ENCODE results near the gene GNG7.
"Not testable (repeated sequence)": the region's sequence is repeated elsewhere in the genome, so short reads cannot be mapped to it uniquely, and the experiment has no call there.

The GNG7 gene

GRCh38 chr19:2495651-2496316, 206.7 kb downstream of the GNG7 start:
- no peak for DNase-seq

GRCh38 chr19:2495130-2495641, 207.3 kb downstream of the GNG7 start:
- no peak for DNase-seq

- DNase-seq = no peak
Observed at GRCh38 chr19:2494447-2495129, 207.9 kb downstream of the GNG7 start.

DNA sequence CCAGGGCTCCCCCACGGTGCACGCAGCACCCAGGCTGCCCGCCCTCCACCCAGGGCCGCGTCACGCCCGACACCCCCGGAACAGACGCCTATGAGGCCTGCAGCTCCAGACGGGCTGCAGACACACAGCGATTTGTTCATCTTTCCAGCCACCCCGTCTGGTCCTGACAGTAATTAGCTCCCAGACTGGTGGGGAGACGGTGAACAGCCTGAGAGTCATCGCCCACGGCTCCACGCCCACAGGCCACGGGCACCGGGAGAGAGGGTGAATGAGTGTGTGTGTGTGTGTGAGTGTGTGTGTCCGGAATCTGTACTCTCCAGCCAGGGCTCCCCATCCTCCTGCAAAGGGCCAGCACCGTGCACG, 208.4 kb downstream of the GNG7 start:
- no peak for DNase-seq

- DNase-seq = not testable (repeated sequence)
Observed at GRCh38 chr19:2493448-2493847, 209.0 kb downstream of the GNG7 start.

GRCh38 chr19:2492870-2493269, 209.6 kb downstream of the GNG7 start:
- no peak for DNase-seq

DNA sequence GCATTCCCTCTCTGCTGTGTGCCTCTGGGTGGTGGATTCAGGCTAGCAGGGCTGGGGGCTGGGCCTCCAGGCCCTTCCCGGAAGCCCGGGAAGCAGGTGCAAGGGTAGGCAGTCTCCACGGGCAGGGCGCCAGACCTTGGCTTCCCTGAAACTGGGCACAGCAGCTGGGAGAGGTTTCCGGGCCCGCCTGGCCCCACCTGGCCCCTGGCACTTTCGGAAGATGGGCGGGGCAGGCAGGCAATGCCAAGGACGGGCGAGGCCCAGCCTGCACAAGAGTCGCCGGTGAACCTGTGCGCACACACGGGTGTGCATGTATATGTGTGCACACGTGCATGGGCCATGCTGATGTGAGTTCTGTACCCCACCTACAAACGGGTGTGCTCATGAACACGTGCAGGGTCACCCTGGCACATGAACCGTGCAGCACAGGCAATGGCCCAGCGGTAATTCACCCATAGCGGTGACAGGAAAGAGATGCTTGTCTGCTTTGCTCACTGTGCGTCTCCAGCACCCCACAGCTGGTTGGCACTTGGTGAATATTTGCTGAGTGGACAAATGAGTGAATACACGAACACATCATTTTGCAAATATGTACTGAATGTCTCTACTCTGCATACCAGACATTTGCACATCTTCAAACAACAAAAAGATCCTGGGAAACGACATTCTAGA, 211.2 kb downstream of the GNG7 start:
- DNase-seq = no peak

- DNase-seq = no peak
Observed at GRCh38 chr19:2490659-2491058, 211.8 kb downstream of the GNG7 start.

- no peak for DNase-seq
Observed at GRCh38 chr19:2488942-2489731, 213.4 kb downstream of the GNG7 start.

DNA sequence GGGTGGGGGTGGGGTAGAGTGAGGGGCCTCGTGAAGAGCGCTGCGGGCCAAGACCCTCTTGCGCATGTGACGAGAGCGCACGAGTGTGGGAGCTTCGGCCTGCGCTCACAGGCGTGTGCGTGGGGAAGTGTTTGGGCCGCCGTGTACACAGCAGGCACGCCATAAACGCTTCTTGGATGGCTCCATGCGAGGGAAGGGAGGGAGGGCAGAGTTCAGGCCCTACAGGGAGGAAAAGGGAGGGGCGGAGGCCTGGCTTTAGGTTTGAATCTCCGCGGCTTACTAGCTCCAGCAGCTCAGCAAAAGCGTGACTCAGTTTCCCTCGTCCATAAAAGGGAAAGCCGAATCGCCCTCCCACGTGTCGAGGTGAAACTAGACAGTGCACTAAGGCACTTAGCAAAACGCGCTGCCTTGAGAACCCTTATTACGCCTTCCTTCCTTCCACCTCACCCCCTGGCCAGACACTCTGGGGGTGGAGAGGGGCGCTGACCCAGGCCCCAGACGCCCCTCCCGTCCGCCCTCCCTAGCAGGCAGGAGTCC, 214.0 kb downstream of the GNG7 start:
- no peak for DNase-seq

DNA sequence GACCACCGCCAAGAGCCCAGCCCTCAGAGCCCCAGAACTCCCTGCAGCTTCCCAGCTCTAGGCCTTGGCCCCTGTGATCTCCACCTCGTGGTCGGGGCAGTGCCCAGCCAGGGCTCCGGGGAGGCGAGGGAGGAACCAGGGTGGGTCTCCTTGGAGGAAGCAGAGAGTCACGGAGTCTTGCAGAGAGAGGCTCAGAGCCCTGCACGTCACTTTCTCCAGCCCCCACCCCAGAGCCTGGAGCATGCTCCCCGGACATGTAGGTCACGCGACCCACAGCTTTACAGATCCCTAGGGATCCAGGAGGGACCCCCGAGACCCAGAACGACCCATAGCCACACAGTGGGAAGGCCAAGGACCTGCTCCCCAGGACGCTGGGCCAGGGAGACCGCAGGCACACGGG, 214.7 kb downstream of the GNG7 start:
- DNase-seq = no peak

DNA sequence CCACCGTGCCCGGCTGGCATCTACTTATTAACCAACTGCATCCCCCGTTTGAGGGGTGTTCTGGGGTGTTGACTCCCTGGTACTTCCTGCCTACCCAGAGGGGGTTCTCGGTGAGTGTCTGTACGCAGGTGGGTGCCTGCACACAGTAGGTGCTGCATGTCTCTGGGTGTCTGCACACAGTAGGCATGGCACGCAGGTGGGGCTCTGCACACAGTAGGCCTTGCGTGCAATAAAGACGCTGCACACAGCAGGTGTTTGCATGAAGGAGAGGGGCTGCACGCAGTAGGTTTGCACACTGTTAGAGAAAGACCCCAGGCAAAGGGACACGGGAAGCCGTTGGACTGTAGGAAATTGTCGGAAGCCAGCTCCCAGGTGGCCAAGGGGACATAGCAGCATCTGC, 215.4 kb downstream of the GNG7 start:
- no peak for DNase-seq

- no peak for DNase-seq
Observed at GRCh38 chr19:2485428-2485827, 217.1 kb downstream of the GNG7 start.

GRCh38 chr19:2484178-2484937, 218.1 kb downstream of the GNG7 start:
- DNase-seq = no peak

DNA sequence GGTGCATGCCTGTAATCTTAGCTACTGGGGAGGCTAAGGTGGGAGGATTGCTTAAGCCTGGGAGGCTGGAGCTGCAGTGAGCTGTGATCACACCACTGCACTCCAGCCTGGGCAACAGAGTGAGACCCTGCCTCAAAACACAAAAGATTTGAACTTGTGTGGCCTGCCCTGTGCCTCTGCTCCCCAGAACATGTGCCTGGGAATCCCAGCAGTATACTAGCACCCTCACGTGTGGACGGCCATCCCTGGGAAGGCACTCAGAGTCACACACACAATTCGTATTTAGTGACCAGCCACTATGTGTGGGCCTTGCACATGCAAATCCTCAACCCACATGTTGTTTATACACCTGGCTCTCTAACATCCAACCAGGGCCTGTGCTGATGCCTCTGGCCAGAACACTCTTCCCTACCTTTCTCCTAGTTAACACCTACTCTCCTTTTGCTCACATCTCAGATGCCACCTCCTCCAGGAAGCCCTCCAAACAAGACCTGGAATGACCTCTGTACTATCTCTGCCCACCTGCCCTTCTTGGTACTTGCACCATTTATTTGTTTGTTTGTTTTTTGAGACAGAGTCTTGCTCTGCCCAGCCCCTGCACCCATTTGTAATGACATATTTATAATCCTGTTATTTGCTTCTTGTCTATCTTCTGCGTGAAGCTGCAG, 218.9 kb downstream of the GNG7 start:
- DNase-seq = no peak

- DNase-seq = no peak
Observed at GRCh38 chr19:2483084-2483483, 219.4 kb downstream of the GNG7 start.

GRCh38 chr19:2482354-2483038, 220.0 kb downstream of the GNG7 start:
- no peak for DNase-seq

- DNase-seq = no peak
Observed at GRCh38 chr19:2481466-2481865, 221.0 kb downstream of the GNG7 start.

DNA sequence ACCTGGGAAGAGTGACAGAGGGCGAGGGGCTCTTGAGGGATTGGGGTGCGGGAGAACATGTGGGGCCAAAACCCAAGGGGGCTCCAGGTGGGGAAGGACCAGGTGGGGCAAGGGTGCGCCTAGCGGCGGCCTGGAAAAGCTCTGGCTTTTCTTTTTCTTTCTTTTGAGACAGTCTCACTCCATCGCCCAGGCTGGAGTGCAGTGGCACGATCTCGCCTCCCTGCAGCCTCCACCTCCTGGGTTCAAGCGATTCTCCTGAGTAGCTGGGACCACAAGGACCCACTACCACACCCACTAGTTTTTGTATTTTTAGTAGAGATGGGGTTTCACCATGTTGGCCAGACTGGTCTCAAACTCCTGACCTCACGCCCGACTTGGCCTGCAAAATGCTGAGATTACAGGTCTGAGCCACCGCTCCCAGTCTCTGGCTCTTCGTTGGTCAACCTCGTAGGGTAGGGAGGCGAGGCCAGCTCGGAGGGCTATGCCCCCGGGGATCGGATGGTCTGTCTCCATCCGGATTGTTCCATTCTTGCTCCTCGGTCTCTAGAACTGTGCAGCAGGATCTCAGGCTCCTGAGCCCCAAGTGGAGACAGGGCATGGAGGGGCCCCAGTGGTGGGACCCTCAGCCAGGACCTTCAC, 222.8 kb downstream of the GNG7 start:
- DNase-seq = no peak

DNA sequence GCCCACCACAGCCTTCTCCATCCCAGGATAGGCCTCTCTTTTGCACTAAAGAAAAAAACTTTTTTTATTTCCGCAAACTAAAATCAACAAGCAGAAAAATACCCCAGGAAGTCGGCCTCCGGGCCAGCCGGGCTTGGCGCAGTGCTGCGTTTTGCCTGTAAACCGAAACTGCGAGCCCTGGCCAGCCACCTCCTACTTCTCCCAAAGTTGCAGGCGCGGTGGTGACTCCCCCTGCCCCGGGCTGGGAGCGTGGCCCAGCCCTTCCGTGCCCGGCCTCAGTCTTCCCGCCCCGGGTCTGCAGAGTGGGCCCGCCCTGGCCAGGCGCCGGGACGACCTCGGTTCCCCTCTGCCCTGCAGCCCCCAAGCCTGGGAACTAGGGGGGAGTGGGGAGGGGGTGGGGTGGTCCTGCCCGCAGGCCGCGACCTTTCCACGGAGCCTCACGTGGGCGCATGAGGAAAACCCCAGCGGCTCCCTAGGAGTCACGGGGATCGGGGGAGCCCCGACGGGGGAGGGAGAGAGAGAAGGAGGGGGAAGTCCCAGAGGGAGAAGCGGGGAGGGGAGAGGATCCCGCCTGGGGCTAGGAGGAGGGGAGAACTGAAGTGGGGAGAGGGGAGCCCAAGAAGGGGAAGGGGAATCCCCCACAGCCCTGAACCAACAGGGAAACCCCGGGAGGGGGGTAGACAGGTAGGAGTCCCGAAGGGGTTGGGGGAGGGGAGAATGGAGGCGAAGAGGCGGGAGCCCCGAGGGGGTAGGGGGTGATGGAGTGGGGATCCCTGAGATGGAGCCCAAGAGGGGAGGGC, 223.5 kb downstream of the GNG7 start:
- DNase-seq = no peak
